Measurements from ENCODE around the gene CDKAL1.

The CDKAL1 gene

GRCh38 chr6:20949138-20949537 is 414.9 kb downstream of the CDKAL1 start:
- DNase-seq (ENCODE audit: low read depth in 1 of 2, low spot score in 1 of 2) = no peak

GRCh38 chr6:20952699-20953474 is 418.6 kb downstream of the CDKAL1 start:
- no peak for TF ChIP-seq SPI1 (IDR thresholded peaks at IDR 0.05; ENCODE audit: borderline replicate concordance, low read depth)
- no peak for TF ChIP-seq POLR2AphosphoS5 (IDR thresholded peaks at IDR 0.05; ENCODE audit: low read depth)
- TF ChIP-seq CTCF (IDR thresholded peaks at IDR 0.05; ENCODE audit: insufficient read depth, low read length) = no peak
- no peak for DNase-seq (ENCODE audit: low read depth in 1 of 2, low spot score in 1 of 2)
- Histone ChIP-seq H3K4me3 (replicated peaks; ENCODE audit: insufficient read depth, low read length) (no peak overlapping the region), H3K27me3 (ENCODE audit: insufficient read depth, poor library complexity, severe bottlenecking) (no peaks in the 10 kb centered on the region), H3K27ac (replicated peaks) (no peak overlapping the region)

More at GRCh38 chr6:20949138-20949537, 414.9 kb downstream of the CDKAL1 start:
- TF ChIP-seq GABPA (IDR thresholded peaks at IDR 0.05; ENCODE audit: low read depth) (no peak), REST (IDR thresholded peaks at IDR 0.05; ENCODE audit: insufficient replicate concordance, low read depth) (no peak), SPI1 (IDR thresholded peaks at IDR 0.05; ENCODE audit: borderline replicate concordance, low read depth) (no peak), CTCF (IDR thresholded peaks at IDR 0.05; ENCODE audit: insufficient read depth, low read length) (no peak), POLR2AphosphoS5 (IDR thresholded peaks at IDR 0.05; ENCODE audit: low read depth) (no peak)
- H3K27ac ChIP-seq (replicated peaks) = no peak overlapping the region
- no peak overlapping the region for H3K4me3 ChIP-seq (replicated peaks; ENCODE audit: insufficient read depth, low read length)
- H3K27me3 ChIP-seq (ENCODE audit: insufficient read depth, poor library complexity, severe bottlenecking) = no peaks in the 10 kb centered on the region

- Histone ChIP-seq H3K27ac (replicated peaks) (no peak overlapping the region), H3K4me3 (replicated peaks; ENCODE audit: insufficient read depth, low read length) (no peak overlapping the region), H3K27me3 (ENCODE audit: insufficient read depth, poor library complexity, severe bottlenecking) (no peaks in the 10 kb centered on the region)
- TF ChIP-seq SPI1 (IDR thresholded peaks at IDR 0.05; ENCODE audit: borderline replicate concordance, low read depth) (no peak), POLR2AphosphoS5 (IDR thresholded peaks at IDR 0.05; ENCODE audit: low read depth) (no peak)
- no peak for DNase-seq (ENCODE audit: low read depth in 1 of 2, low spot score in 1 of 2)
Measured at GRCh38 chr6:20954315-20954714, 420.1 kb downstream of the CDKAL1 start.

GRCh38 chr6:20955131-20955530 is 420.9 kb downstream of the CDKAL1 start:
- TF ChIP-seq POLR2AphosphoS5 (IDR thresholded peaks at IDR 0.05; ENCODE audit: low read depth) = no peak

GRCh38 chr6:20955751-20956150 is 421.5 kb downstream of the CDKAL1 start:
- no peak for DNase-seq (ENCODE audit: low read depth in 1 of 2, low spot score in 1 of 2)
- Histone ChIP-seq H3K4me3 (replicated peaks; ENCODE audit: insufficient read depth, low read length) (no peak overlapping the region), H3K27me3 (ENCODE audit: insufficient read depth, poor library complexity, severe bottlenecking) (no peaks in the 10 kb centered on the region), H3K27ac (replicated peaks) (no peak overlapping the region)
- no peak for TF ChIP-seq REST (IDR thresholded peaks at IDR 0.05; ENCODE audit: insufficient replicate concordance, low read depth)
- TF ChIP-seq CTCF (IDR thresholded peaks at IDR 0.05; ENCODE audit: insufficient read depth, low read length) = no peak
- no peak for TF ChIP-seq POLR2AphosphoS5 (IDR thresholded peaks at IDR 0.05; ENCODE audit: low read depth)
- TF ChIP-seq SPI1 (IDR thresholded peaks at IDR 0.05; ENCODE audit: borderline replicate concordance, low read depth) = no peak
- no peak for TF ChIP-seq GABPA (IDR thresholded peaks at IDR 0.05; ENCODE audit: low read depth)

More at GRCh38 chr6:20955131-20955530, 420.9 kb downstream of the CDKAL1 start:
- Histone ChIP-seq H3K27me3 (ENCODE audit: insufficient read depth, poor library complexity, severe bottlenecking) (no peaks in the 10 kb centered on the region), H3K4me3 (replicated peaks; ENCODE audit: insufficient read depth, low read length) (no peak overlapping the region), H3K27ac (replicated peaks) (no peak overlapping the region)
- DNase-seq (ENCODE audit: low read depth in 1 of 2, low spot score in 1 of 2) = no peak
